B cell (primary cell): ENCODE measurements around the gene TMEM273. TPM values are rescaled to one million over a fixed set of nuclear protein-coding genes. Genes with fewer than 3 reads are reported as not detected.

Experiments used
- ATAC-seq: fragments of 200-7000 bp; cut with Tn5 transposase; one replicate; pipeline ENCODE4 v1.10.0; 2021; ENCODE audit warnings: low read depth, mild to moderate bottlenecking, moderate number of reproducible peaks, moderate library complexity
- CTCF ChIA-PET: fragments of 350-600 bp; sonication (Branson Sonifier 250); formaldehyde crosslinking; loops from one replicate; lab custom pipeline; 2021; ENCODE audit warnings: antibody characterized with exemption, inconsistent platforms; lab: Charles Lee
- POLR2A ChIA-PET: fragments of 350-600 bp; sonication (Branson Sonifier 250); formaldehyde crosslinking; loops from one replicate; lab custom pipeline; 2021; ENCODE audit warnings: antibody characterized with exemption; lab: Charles Lee
- DNase-seq: peaks from one replicate; pipeline ENCODE4 v3.0.0; 2013
- H2AFZ ChIP-seq: 2 replicates; pipeline ENCODE4 v1.6.1; 2012; ENCODE audit warnings: mild to moderate bottlenecking, low read depth, low read length; ENCODE audit not compliant: insufficient read depth, poor library complexity, severe bottlenecking
- H3K27ac ChIP-seq, 2 donors: 1 replicate in 1 of 2; 2 replicates in 1 of 2; pipeline ENCODE4 v1.5.1; 2012 to 2013; ENCODE audit warnings: low read length in 2 of 2, mild to moderate bottlenecking in 2 of 2, moderate library complexity in 1 of 2
- H3K27me3 ChIP-seq, 4 experiments: fragments of 200-600 bp in 1 of 4; sonication (generic) in 1 of 4; replicated peaks in 1 of 4; 1 replicate in 2 of 4; 2 replicates in 2 of 4; pipeline versions ENCODE4 v1.6.1 to v1.7.0; 2013 to 2016; ENCODE audit warnings: low read length in 3 of 4, mild to moderate bottlenecking in 2 of 4, mixed read lengths in 1 of 4, moderate library complexity in 1 of 4; ENCODE audit not compliant: insufficient read depth in 4 of 4, control insufficient read depth in 3 of 4; ENCODE audit errors: control extremely low read depth in 1 of 4
- H3K36me3 ChIP-seq, 2 experiments: replicated peaks in 1 of 2; 1 replicate in 1 of 2; 2 replicates in 1 of 2; pipeline versions ENCODE4 v1.6.1 to v1.7.1; 2013; ENCODE audit warnings: low read length in 1 of 2; ENCODE audit not compliant: insufficient read depth in 2 of 2, control insufficient read depth in 1 of 2; ENCODE audit errors: control extremely low read depth in 1 of 2, extremely low read depth in 1 of 2
- H3K4me1 ChIP-seq, 2 donors: fragments of 200-600 bp in 1 of 2; sonication (generic) in 1 of 2; 1 replicate in 1 of 2; 2 replicates in 1 of 2; pipeline versions ENCODE4 v1.5.1 to v1.6.1; 2013 to 2017; ENCODE audit warnings: low read length in 2 of 2; ENCODE audit not compliant: control insufficient read depth in 2 of 2, insufficient read depth in 2 of 2
- H3K4me2 ChIP-seq: replicated peaks from 2 replicates; pipeline ENCODE3; 2012; ENCODE audit warnings: mild to moderate bottlenecking, low read depth, low read length; ENCODE audit not compliant: poor library complexity, severe bottlenecking
- H3K4me3 ChIP-seq, 5 experiments: fragments of 200-600 bp in 1 of 5; sonication (generic) in 1 of 5; 1 replicate in 3 of 5; 2 replicates in 2 of 5; pipeline versions ENCODE4 v1.5.1 to v1.7.0; 2011 to 2016; ENCODE audit warnings: low read length in 4 of 5, mild to moderate bottlenecking in 4 of 5, low read depth in 2 of 5, control low read depth in 1 of 5, moderate library complexity in 1 of 5; ENCODE audit not compliant: insufficient read depth in 1 of 5; ENCODE audit errors: control extremely low read depth in 1 of 5, extremely low read depth in 1 of 5
- H3K79me2 ChIP-seq: fragments of 200-600 bp; sonication (generic); one replicate; pipeline ENCODE4 v1.6.0; 2016; ENCODE audit warnings: low read length; ENCODE audit not compliant: control insufficient read depth, insufficient read depth
- H3K9ac ChIP-seq: fragments of 200-600 bp; sonication (generic); 2 replicates; pipeline ENCODE4 v1.6.1; 2017; ENCODE audit warnings: mild to moderate bottlenecking, low read length, moderate library complexity
- H3K9me3 ChIP-seq, 3 donors: one replicate each; pipeline versions ENCODE4 v1.6.1 to v1.7.1; 2013; ENCODE audit warnings: low read length in 2 of 3; ENCODE audit not compliant: control insufficient read depth in 2 of 3, insufficient read depth in 1 of 3; ENCODE audit errors: control extremely low read depth in 1 of 3
- H4K20me1 ChIP-seq: 2 replicates; pipeline ENCODE4 v1.6.0; 2012; ENCODE audit warnings: mild to moderate bottlenecking, low read length; ENCODE audit not compliant: insufficient read depth, control insufficient read depth, poor library complexity, severe bottlenecking
- H3K27ac Mint-ChIP-seq: one replicate; pipeline ENCODE4 v1.8.0; 2021; ENCODE audit warnings: mixed read lengths
- H3K27me3 Mint-ChIP-seq: one replicate; pipeline ENCODE4 v1.8.0; 2021; ENCODE audit warnings: mixed read lengths
- H3K4me1 Mint-ChIP-seq: one replicate; pipeline ENCODE4 v1.8.0; 2021; ENCODE audit warnings: mixed read lengths
- H3K4me3 Mint-ChIP-seq: one replicate; pipeline ENCODE4 v1.8.0; 2021; ENCODE audit warnings: mixed read lengths
- H3K9me3 Mint-ChIP-seq: one replicate; pipeline ENCODE4 v1.8.0; 2022; ENCODE audit warnings: mixed read lengths; ENCODE audit not compliant: insufficient read depth
- EZH2 ChIP-seq: IDR thresholded peaks from 2 replicates; pipeline ENCODE4 v1.6.1; 2012; ENCODE audit warnings: borderline replicate concordance, low read depth, mild to moderate bottlenecking, moderate library complexity, low read length; ENCODE audit not compliant: insufficient read depth, poor library complexity, severe bottlenecking
- WGBS: methylation state at CpG from one replicate; pipeline ENCODE4 v1.1.5; 2013; ENCODE audit warnings: missing lambda C conversion rate; ENCODE audit not compliant: insufficient coverage; 5-methylcytosine and 5-hydroxymethylcytosine counted together
- intact Hi-C: fragments of 100-400 bp; cut with micrococcal nuclease; formaldehyde crosslinking; loops from one replicate; pipeline ENCODE4 v1.10.0; 2022
- polyA plus RNA-seq: library from polyadenylated mRNA; depleted of rRNA; stranded (reverse); fragments of >200 nt; gene quantifications from 2 replicates; pipeline ENCODE4 v1.2.3, GENCODE V29; 2012
- total RNA-seq, 2 donors: library from RNA; stranded (reverse); fragments of 120-200 nt in 1 of 2; gene quantifications; 1 replicate in 1 of 2; 2 replicates in 1 of 2; pipeline versions ENCODE4 v1.2.3 to v1.2.4, GENCODE V29; 2013 to 2022
- TF ChIP-seq, protein P1 (sequence below): fragments of 200-600 bp; IDR thresholded peaks from one replicate; pipeline ENCODE4 v1.8.0; 2022; ENCODE audit warnings: antibody characterized with exemption, mild to moderate bottlenecking

TMEM273 gene
- total and polyA plus RNA-seq, 2 donors (not counting 1 experiment from before 2014, with no cell fraction given), result 36.0 to 36.4 TPM

DNA sequence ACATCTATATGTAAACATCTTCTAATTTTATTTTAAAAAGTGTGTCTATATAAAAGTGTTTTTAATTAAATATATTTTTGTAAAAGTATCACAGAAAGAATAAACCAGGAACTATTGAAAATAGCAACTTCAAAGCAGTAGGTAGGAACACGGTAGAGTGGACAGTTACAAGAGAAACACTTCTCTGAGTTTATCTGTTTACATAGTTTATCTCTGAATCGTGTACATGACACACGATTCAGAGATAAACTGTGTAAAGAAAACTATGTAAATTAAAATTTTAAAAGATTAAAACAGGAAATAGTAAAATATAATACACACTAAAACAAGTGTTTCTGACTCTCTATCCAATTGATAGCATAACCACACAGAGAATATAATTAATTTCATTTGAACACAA, 29.3 kb downstream of the TMEM273 start:
- Histone ChIP-seq H3K4me3 (no peak overlapping the region), H4K20me1 (no peaks in the 10 kb centered on the region), H3K4me2 (no peak overlapping the region), H2AFZ (no peak overlapping the region), H3K27me3 (no peaks in the 10 kb centered on the region), H3K79me2 (no peaks in the 10 kb centered on the region), H3K36me3 (no peaks in the 10 kb centered on the region), H3K9me3 (no peaks in the 10 kb centered on the region), H3K4me1 (no peaks in the 10 kb centered on the region), H3K27ac (no peak overlapping the region), H3K9ac (no peak overlapping the region)
- no peaks in the 10 kb centered on the region for H3K27me3 Mint-ChIP-seq
- H3K4me1 Mint-ChIP-seq, result peaks cover 1% of the 10 kb centered on the region
- no peak overlapping the region for H3K27ac Mint-ChIP-seq
- TF ChIP-seq EZH2, result no peak
- TF ChIP-seq, protein P1, sequence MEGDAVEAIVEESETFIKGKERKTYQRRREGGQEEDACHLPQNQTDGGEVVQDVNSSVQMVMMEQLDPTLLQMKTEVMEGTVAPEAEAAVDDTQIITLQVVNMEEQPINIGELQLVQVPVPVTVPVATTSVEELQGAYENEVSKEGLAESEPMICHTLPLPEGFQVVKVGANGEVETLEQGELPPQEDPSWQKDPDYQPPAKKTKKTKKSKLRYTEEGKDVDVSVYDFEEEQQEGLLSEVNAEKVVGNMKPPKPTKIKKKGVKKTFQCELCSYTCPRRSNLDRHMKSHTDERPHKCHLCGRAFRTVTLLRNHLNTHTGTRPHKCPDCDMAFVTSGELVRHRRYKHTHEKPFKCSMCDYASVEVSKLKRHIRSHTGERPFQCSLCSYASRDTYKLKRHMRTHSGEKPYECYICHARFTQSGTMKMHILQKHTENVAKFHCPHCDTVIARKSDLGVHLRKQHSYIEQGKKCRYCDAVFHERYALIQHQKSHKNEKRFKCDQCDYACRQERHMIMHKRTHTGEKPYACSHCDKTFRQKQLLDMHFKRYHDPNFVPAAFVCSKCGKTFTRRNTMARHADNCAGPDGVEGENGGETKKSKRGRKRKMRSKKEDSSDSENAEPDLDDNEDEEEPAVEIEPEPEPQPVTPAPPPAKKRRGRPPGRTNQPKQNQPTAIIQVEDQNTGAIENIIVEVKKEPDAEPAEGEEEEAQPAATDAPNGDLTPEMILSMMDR, result no peak
- ChIA-PET POLR2A (no interaction called here), CTCF (no interaction called here)
- no peak overlapping the region for H3K4me3 Mint-ChIP-seq
- intact Hi-C loops, result no loop called here
- no CpG with 5 or more reads among the region's 3 CpGs for WGBS
- no peaks in the 10 kb centered on the region for H3K9me3 Mint-ChIP-seq
- no peak for ATAC-seq
- no peak for DNase-seq

DNA sequence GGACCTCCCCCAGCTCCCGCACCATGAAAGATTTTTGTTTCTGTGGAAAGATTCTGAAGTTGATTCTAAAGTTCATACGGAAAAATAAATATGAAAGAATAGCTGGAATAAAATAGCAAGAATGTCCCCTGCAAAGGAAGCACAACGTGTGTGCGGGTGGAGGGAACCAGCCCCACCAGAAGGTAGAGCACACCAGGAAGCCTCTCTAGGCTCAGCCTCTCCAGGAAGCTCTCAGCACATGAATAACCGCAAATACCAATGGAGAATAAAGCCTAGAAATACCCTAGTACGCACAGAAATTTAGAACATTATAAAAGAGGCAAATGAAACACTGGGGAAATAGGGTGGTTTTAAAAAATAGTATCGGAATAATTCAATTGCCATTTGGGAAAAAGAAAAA, 29.8 kb downstream of the TMEM273 start:
- DNase-seq, result no peak
- Histone ChIP-seq H3K4me1 (no peaks in the 10 kb centered on the region), H3K4me2 (no peak overlapping the region), H3K9ac (no peak overlapping the region), H4K20me1 (no peaks in the 10 kb centered on the region), H3K9me3 (no peaks in the 10 kb centered on the region), H3K27ac (no peak overlapping the region), H3K27me3 (no peaks in the 10 kb centered on the region), H3K79me2 (no peaks in the 10 kb centered on the region), H3K4me3 (no peak overlapping the region), H2AFZ (no peak overlapping the region), H3K36me3 (no peaks in the 10 kb centered on the region)
- no peak for TF ChIP-seq EZH2
- TF ChIP-seq, protein P1, result no peak
- 64% methylated on average over 2 of the region's 7 CpGs for WGBS
- ChIA-PET CTCF (interaction anchor here (0.7 kb wide), 1 partner anchor 50 kb away, joined by 3 read pairs; no protein-coding TSS in a partner anchor), POLR2A (no interaction called here)
- Mint-ChIP-seq H3K27ac (no peak overlapping the region), H3K4me3 (no peak overlapping the region), H3K27me3 (no peaks in the 10 kb centered on the region), H3K9me3 (no peaks in the 10 kb centered on the region), H3K4me1 (peaks cover 1% of the 10 kb centered on the region)
- intact Hi-C loops, result no loop called here
- no peak for ATAC-seq
